Measurements from ENCODE around the gene CFB.
"Not testable (repeated sequence)": the region's sequence is repeated elsewhere in the genome, so short reads cannot be mapped to it uniquely, and the experiment has no call there.

The CFB gene

DNA sequence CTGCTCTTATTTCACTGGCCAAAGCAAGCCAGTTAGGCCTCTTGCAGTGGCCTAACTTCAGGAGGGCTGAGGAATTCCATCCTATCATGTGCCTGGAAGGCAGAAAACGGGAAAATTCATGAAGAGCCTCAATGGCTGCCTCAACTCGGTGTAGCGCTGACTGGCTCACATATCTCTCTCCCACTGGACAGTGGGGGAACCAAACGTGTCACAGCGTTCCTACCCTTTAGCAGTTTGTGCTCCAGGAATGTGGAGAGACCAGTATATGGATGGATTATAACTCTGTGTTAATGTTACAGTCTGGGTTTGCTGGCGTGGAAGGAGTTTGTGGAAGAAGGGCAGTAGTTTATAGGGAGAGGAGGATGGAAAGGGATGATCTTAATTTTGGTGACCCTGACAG is 30.1 kb upstream of the CFB start:
- H3K9ac ChIP-seq (ENCODE audit: low read depth, low read length) = no peak overlapping the region
- no peak overlapping the region for H3K27ac ChIP-seq (ENCODE audit: low read depth, low read length)
- no peaks in the 10 kb centered on the region for H3K36me3 ChIP-seq (ENCODE audit: insufficient read depth, low read length)
- no peak overlapping the region for H3K4me3 ChIP-seq (ENCODE audit: low read length)
- H3K4me1 ChIP-seq (ENCODE audit: insufficient read depth, low read length) = no peaks in the 10 kb centered on the region
- no peaks in the 10 kb centered on the region for H3K9me3 ChIP-seq (ENCODE audit: insufficient read depth, low read depth, low read length)
- 82% methylated on average over 6 of the region's 6 CpGs for WGBS
- no peaks in the 10 kb centered on the region for H3K27me3 ChIP-seq (ENCODE audit: insufficient read depth, low read length)

DNA sequence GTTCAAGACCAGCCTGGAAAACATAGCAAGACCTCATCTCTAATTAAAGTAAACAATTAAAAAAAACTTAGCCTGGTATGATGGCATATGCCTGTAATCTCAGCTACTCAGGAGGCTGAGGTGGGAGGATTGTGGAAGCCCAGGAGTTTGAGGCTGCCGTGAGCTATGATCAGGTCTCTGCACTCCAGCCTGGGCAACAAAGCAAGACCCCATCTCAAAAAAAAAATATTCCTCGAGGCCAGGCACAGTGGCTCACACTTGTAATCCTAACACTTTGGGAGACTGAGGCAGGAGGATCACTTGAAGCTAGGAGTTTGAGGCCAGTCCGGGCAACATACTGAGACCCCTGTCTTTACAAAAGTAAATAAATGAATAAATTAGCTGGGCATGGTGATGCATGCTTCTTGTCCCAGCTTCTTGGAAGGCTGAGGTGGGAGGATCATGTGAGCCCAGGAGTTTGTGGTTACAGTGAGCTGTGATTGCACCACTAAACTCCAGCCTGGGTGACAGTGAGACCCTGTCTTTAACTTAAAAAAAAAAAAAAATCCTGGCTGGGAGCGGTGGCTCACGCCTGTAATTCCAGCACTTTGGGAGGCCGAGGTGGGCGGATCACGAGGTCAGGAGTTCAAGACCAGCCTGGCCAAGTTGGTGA is 27.7 kb upstream of the CFB start:
- WGBS = 94% methylated on average over 8 of the region's 8 CpGs
- H3K9me3 ChIP-seq (ENCODE audit: insufficient read depth, low read depth, low read length) = no peaks in the 10 kb centered on the region
- H3K36me3 ChIP-seq (ENCODE audit: insufficient read depth, low read length) = no peaks in the 10 kb centered on the region
- H3K27ac ChIP-seq (ENCODE audit: low read depth, low read length) = no peak overlapping the region
- no peaks in the 10 kb centered on the region for H3K4me1 ChIP-seq (ENCODE audit: insufficient read depth, low read length)
- H3K27me3 ChIP-seq (ENCODE audit: insufficient read depth, low read length) = no peaks in the 10 kb centered on the region
- no peak overlapping the region for H3K9ac ChIP-seq (ENCODE audit: low read depth, low read length)
- no peak overlapping the region for H3K4me3 ChIP-seq (ENCODE audit: low read length)

- H3K27ac ChIP-seq (ENCODE audit: low read depth, low read length) = no peak overlapping the region
- 78% methylated on average over 6 of the region's 6 CpGs for WGBS
Observed at GRCh38 chr6:31919624-31920303, 26.1 kb upstream of the CFB start.

GRCh38 chr6:31920811-31921210 is 25.1 kb upstream of the CFB start:
- no peaks in the 10 kb centered on the region for H3K4me1 ChIP-seq (ENCODE audit: insufficient read depth, low read length)
- no peak overlapping the region for H3K27ac ChIP-seq (ENCODE audit: low read depth, low read length)
- no peak overlapping the region for H3K4me3 ChIP-seq (ENCODE audit: low read length)
- WGBS = 75% methylated on average over 2 of the region's 2 CpGs
- no peak overlapping the region for H3K9ac ChIP-seq (ENCODE audit: low read depth, low read length)
- H3K27me3 ChIP-seq (ENCODE audit: insufficient read depth, low read length) = no peaks in the 10 kb centered on the region
- H3K36me3 ChIP-seq (ENCODE audit: insufficient read depth, low read length) = no peaks in the 10 kb centered on the region
- no peaks in the 10 kb centered on the region for H3K9me3 ChIP-seq (ENCODE audit: insufficient read depth, low read depth, low read length)

More at GRCh38 chr6:31919624-31920303, 26.1 kb upstream of the CFB start:
- Histone ChIP-seq H3K9ac (ENCODE audit: low read depth, low read length) (no peak overlapping the region), H3K27me3 (ENCODE audit: insufficient read depth, low read length) (no peaks in the 10 kb centered on the region), H3K9me3 (ENCODE audit: insufficient read depth, low read depth, low read length) (no peaks in the 10 kb centered on the region), H3K4me1 (ENCODE audit: insufficient read depth, low read length) (no peaks in the 10 kb centered on the region), H3K36me3 (ENCODE audit: insufficient read depth, low read length) (no peaks in the 10 kb centered on the region), H3K4me3 (ENCODE audit: low read length) (no peak overlapping the region)

DNA sequence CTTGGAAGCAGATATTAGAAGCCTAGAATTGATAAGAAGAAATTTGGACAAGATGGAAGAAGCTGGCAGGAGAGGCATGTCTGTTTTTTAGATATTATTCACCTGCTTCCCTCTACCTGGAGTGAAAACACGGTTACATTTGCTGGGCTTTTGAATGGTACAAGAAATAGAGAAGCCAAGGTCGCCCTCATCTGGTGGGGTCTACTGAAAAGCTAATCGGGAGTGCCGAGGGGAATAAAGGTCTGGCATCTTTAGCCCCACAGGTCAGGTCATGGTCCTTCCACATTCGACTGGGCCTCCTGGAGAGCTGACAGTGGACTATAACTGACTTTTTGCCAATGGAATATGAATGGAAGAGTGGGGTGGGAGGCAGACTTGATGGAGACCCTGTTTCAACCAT is 23.0 kb upstream of the CFB start:
- H3K4me1 ChIP-seq (ENCODE audit: insufficient read depth, low read length) = no peaks in the 10 kb centered on the region
- H3K4me3 ChIP-seq (ENCODE audit: low read length) = no peak overlapping the region
- 28% methylated on average over 5 of the region's 5 CpGs for WGBS
- no peak overlapping the region for H3K9ac ChIP-seq (ENCODE audit: low read depth, low read length)
- H3K9me3 ChIP-seq (ENCODE audit: insufficient read depth, low read depth, low read length) = no peaks in the 10 kb centered on the region
- H3K27ac ChIP-seq (ENCODE audit: low read depth, low read length) = no peak overlapping the region
- no peaks in the 10 kb centered on the region for H3K27me3 ChIP-seq (ENCODE audit: insufficient read depth, low read length)
- H3K36me3 ChIP-seq (ENCODE audit: insufficient read depth, low read length) = no peaks in the 10 kb centered on the region

DNA sequence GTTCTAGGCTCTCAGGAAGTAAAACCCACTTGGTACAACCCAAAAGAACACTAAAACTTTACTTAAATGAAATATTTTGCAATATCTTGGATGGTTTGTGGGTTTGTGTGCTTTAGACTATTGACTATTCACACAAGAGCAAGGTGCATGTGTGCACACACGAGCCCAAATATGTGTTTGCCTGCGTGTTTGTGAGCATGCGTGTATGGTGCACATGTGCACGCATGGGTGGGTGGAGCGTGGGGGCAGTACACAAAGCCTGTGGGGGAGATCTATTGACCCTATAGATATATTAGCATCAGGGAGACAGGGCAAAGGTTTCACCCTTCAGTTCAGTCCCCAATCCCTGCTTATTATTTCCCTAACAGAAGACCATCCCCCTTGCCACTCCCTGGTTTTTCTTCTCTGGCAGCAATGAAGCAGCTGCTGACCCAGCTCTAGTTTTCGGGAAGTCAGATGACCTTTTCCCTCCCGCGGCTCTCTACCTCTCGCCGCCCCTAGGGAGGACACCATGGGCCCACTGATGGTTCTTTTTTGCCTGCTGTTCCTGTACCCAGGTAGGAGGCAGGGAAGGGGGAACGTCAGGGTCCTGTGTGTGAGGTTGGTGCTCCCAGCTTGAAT is 18.5 kb upstream of the CFB start, which contains the start of gene C2:
TSS of gene C2 (plus strand) at position 476 of the 621 bp plus-strand sequence. CDS start at position 512, 36 bp downstream.
- Histone ChIP-seq H3K4me3 (ENCODE audit: low read length) (no peak within 1 kb of the TSS), H3K9me3 (ENCODE audit: insufficient read depth, low read depth, low read length) (no peaks in the 10 kb centered on the region), H3K9ac (ENCODE audit: low read depth, low read length) (no peak within 1 kb of the TSS), H3K36me3 (ENCODE audit: insufficient read depth, low read length) (no peaks in the 10 kb centered on the region), H3K27ac (ENCODE audit: low read depth, low read length) (no peak within 1 kb of the TSS), H3K27me3 (ENCODE audit: insufficient read depth, low read length) (no peaks in the 10 kb centered on the region), H3K4me1 (ENCODE audit: insufficient read depth, low read length) (no peaks in the 10 kb centered on the region)
- WGBS = 78% methylated on average over 11 of the region's 11 CpGs

GRCh38 chr6:31927863-31928671 is 17.8 kb upstream of the CFB start:
- no peaks in the 10 kb centered on the region for H3K36me3 ChIP-seq (ENCODE audit: insufficient read depth, low read length)
- no peak overlapping the region for H3K27ac ChIP-seq (ENCODE audit: low read depth, low read length)
- H3K9ac ChIP-seq (ENCODE audit: low read depth, low read length) = no peak overlapping the region
- 0 out of 2 replicates have a peak, but pooled peaks cover under 1% of the 10 kb centered on the region for H3K9me3 ChIP-seq (ENCODE audit: insufficient read depth, low read depth, low read length)
- no peak overlapping the region for H3K4me3 ChIP-seq (ENCODE audit: low read length)
- no peaks in the 10 kb centered on the region for H3K27me3 ChIP-seq (ENCODE audit: insufficient read depth, low read length)
- WGBS = 90% methylated on average over 11 of the region's 11 CpGs
- no peaks in the 10 kb centered on the region for H3K4me1 ChIP-seq (ENCODE audit: insufficient read depth, low read length)

DNA sequence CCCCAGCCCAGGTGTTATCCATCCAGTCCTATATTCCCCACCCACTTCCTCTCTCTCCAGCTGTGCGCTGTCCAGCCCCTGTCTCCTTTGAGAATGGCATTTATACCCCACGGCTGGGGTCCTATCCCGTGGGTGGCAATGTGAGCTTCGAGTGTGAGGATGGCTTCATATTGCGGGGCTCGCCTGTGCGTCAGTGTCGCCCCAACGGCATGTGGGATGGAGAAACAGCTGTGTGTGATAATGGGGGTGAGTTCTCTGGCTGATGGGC is 17.3 kb upstream of the CFB start:
- 90% methylated on average over 9 of the region's 9 CpGs for WGBS

DNA sequence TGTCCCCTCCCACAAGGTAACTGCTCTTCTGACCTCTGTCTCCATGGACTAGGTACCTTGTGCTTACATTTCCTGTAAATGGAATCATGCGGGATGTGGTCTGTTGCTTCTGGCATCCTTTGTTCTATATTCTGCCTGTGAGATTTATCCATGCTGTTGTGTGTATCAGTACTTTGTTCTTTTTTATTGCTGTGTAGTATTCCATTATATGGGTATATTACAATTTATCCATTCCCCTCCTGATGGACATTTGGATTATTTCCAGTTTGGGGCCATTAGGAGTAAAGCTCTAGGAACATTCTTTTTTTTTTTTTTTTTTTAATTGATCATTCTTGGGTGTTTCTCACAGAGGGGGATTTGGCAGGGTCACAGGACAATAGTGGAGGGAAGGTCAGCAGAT is 14.9 kb upstream of the CFB start:
- Histone ChIP-seq H3K4me3 (ENCODE audit: low read length) (no peak overlapping the region), H3K4me1 (ENCODE audit: insufficient read depth, low read length) (no peaks in the 10 kb centered on the region), H3K36me3 (ENCODE audit: insufficient read depth, low read length) (no peaks in the 10 kb centered on the region), H3K27me3 (ENCODE audit: insufficient read depth, low read length) (no peaks in the 10 kb centered on the region), H3K27ac (ENCODE audit: low read depth, low read length) (no peak overlapping the region), H3K9ac (ENCODE audit: low read depth, low read length) (no peak overlapping the region), H3K9me3 (ENCODE audit: insufficient read depth, low read depth, low read length) (0 out of 2 replicates have a peak, but pooled peaks cover 3% of the 10 kb centered on the region)
- 100% methylated on average over 1 of the region's 1 CpG for WGBS

More for the DNA sequence above, 17.3 kb upstream of the CFB start:
- 0 out of 2 replicates have a peak, but pooled peaks cover 3% of the 10 kb centered on the region for H3K9me3 ChIP-seq (ENCODE audit: insufficient read depth, low read depth, low read length)
- H3K4me3 ChIP-seq (ENCODE audit: low read length) = no peak overlapping the region
- H3K27ac ChIP-seq (ENCODE audit: low read depth, low read length) = no peak overlapping the region
- no peaks in the 10 kb centered on the region for H3K36me3 ChIP-seq (ENCODE audit: insufficient read depth, low read length)
- no peaks in the 10 kb centered on the region for H3K4me1 ChIP-seq (ENCODE audit: insufficient read depth, low read length)
- no peak overlapping the region for H3K9ac ChIP-seq (ENCODE audit: low read depth, low read length)
- no peaks in the 10 kb centered on the region for H3K27me3 ChIP-seq (ENCODE audit: insufficient read depth, low read length)

GRCh38 chr6:31932137-31932536 is 13.8 kb upstream of the CFB start:
- H3K36me3 ChIP-seq (ENCODE audit: insufficient read depth, low read length); H3K4me1 ChIP-seq (ENCODE audit: insufficient read depth, low read length); H3K9me3 ChIP-seq (ENCODE audit: insufficient read depth, low read depth, low read length); H3K4me3 ChIP-seq (ENCODE audit: low read length); H3K27me3 ChIP-seq (ENCODE audit: insufficient read depth, low read length); H3K27ac ChIP-seq (ENCODE audit: low read depth, low read length); H3K9ac ChIP-seq (ENCODE audit: low read depth, low read length): not testable (repeated sequence)
- WGBS = 92% methylated on average over 28 of the region's 32 CpGs

DNA sequence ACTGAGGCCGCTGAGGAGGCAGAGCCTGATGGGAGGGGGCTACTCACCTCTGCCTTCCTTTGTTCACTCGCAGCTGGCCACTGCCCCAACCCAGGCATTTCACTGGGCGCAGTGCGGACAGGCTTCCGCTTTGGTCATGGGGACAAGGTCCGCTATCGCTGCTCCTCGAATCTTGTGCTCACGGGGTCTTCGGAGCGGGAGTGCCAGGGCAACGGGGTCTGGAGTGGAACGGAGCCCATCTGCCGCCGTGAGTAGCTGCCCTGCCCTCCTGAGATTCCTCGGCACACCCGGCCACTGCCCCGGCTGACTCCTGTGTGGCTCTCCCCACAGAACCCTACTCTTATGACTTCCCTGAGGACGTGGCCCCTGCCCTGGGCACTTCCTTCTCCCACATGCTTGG is 12.4 kb upstream of the CFB start:
- Histone ChIP-seq H3K4me3 (ENCODE audit: low read length) (no peak overlapping the region), H3K27me3 (ENCODE audit: insufficient read depth, low read length) (no peaks in the 10 kb centered on the region), H3K9me3 (ENCODE audit: insufficient read depth, low read depth, low read length) (0 out of 2 replicates have a peak, but pooled peaks cover 3% of the 10 kb centered on the region), H3K9ac (ENCODE audit: low read depth, low read length) (no peak overlapping the region), H3K36me3 (ENCODE audit: insufficient read depth, low read length) (no peaks in the 10 kb centered on the region), H3K4me1 (ENCODE audit: insufficient read depth, low read length) (no peaks in the 10 kb centered on the region), H3K27ac (ENCODE audit: low read depth, low read length) (no peak overlapping the region)
- 93% methylated on average over 19 of the region's 19 CpGs for WGBS
